Stomach (tissue), 4 donors: ENCODE data around the gene USP6.

ENCODE experiments used
- CTCF ChIP-seq, 7 experiments: fragments of 450-650 bp in 4 of 7; fragments of 200-600 bp in 3 of 7; sonication (generic) in 3 of 7; IDR thresholded peaks; one replicate each; pipeline ENCODE4 v1.5.1; 2016 to 2019; ENCODE audit warnings: antibody characterized with exemption in 7 of 7, control low read depth in 2 of 7, mild to moderate bottlenecking in 1 of 7
- POLR2AphosphoS5 ChIP-seq, 3 donors: sonication (generic); formaldehyde crosslinking; IDR thresholded peaks; one replicate each; pipeline ENCODE4 v1.6.1; 2016; ENCODE audit warnings: antibody characterized with exemption in 3 of 3

GRCh38 chr17:5184288-5184687 lies 68.5 kb downstream of the USP6 start:
- TF ChIP-seq POLR2AphosphoS5 (IDR thresholded peaks at IDR 0.05) (no peak), CTCF (IDR thresholded peaks at IDR 0.05) (no peak)
